Kidney (tissue), 14 donors: Measurements from ENCODE around the gene TTC23. TPM values are rescaled to one million over a fixed set of nuclear protein-coding genes. Genes with fewer than 3 reads are reported as not detected.

Source experiments
- DNase-seq, 5 donors: peaks; one replicate each; pipeline ENCODE4 v3.0.0-alpha.2; 2013 to 2020
- FAIRE-seq: peaks from 2 replicates; lab custom pipeline; 2012; peaks lifted over from hg19 to GRCh38; lab: Jason Lieb, UNC
- H3K27ac ChIP-seq, 2 donors: one replicate each; pipeline ENCODE4 v1.7.0; 2013; ENCODE audit warnings: low read depth in 2 of 2, low read length in 2 of 2, inconsistent platforms in 1 of 2
- H3K27me3 ChIP-seq: one replicate; pipeline ENCODE4 v1.7.1; 2013; ENCODE audit warnings: low read length, inconsistent platforms; ENCODE audit not compliant: control insufficient read depth, insufficient read depth
- H3K36me3 ChIP-seq, 3 donors: one replicate each; pipeline versions ENCODE4 v1.7.0 to v1.7.1; 2013; ENCODE audit warnings: low read length in 3 of 3, control low read depth in 1 of 3, inconsistent platforms in 1 of 3; ENCODE audit not compliant: insufficient read depth in 3 of 3, control insufficient read depth in 2 of 3
- H3K4me1 ChIP-seq, 3 donors: one replicate each; pipeline versions ENCODE4 v1.7.0 to v1.7.1; 2013; ENCODE audit warnings: low read length in 3 of 3, inconsistent platforms in 1 of 3, low read depth in 1 of 3; ENCODE audit not compliant: control insufficient read depth in 2 of 3, insufficient read depth in 2 of 3
- H3K4me3 ChIP-seq, 3 donors: one replicate each; pipeline versions ENCODE4 v1.7.0 to v1.8.1; 2013; ENCODE audit warnings: low read length in 3 of 3, control low read depth in 1 of 3, inconsistent platforms in 1 of 3
- H3K9ac ChIP-seq, 3 donors: one replicate each; pipeline versions ENCODE4 v1.7.0 to v1.7.1; 2013; ENCODE audit warnings: low read length in 3 of 3, control low read depth in 1 of 3, inconsistent platforms in 1 of 3
- H3K9me3 ChIP-seq, 3 donors: one replicate each; pipeline versions ENCODE4 v1.7.0 to v1.7.1; 2013; ENCODE audit warnings: low read length in 3 of 3, control low read depth in 1 of 3, inconsistent platforms in 1 of 3; ENCODE audit not compliant: control insufficient read depth in 2 of 3, insufficient read depth in 1 of 3
- CTCF ChIP-seq: IDR thresholded peaks from 3 replicates; pipeline ENCODE4 v1.5.1; 2012; ENCODE audit warnings: mild to moderate bottlenecking, moderate library complexity, borderline replicate concordance; ENCODE audit not compliant: insufficient read depth; ENCODE audit errors: extremely low read depth
- intact Hi-C: fragments of 100-400 bp; cut with DNase I; formaldehyde crosslinking; loops from one replicate; pipeline ENCODE4 v1.11.1; 2022
- polyA plus RNA-seq: library from polyadenylated mRNA; stranded (reverse); fragments of 350-450 nt; fragmentation: Illumina TruSeq; extraction: RNeasy Lipid Tissue Mini Kit (QIAGEN cat#74804); gene quantifications from one replicate; pipeline ENCODE4 v1.2.3, GENCODE V29; 2014; ENCODE audit warnings: low read depth, low replicate concordance; ENCODE audit not compliant: insufficient read depth
- total RNA-seq: library from RNA; stranded (reverse); fragmentation: NEBNext Ultra II Directional; extraction: Animal tissue kit (Norgen Biotek cat#: 25700); gene quantifications from one replicate; pipeline ENCODE4 v1.2.1, GENCODE V29; 2021
- donor health status: control.
- donor health status: control.
- donor health status: control.
- donor health status: control.
- donor health status: control.
- donor health status: DM: yes; HTN: yes; CAD: no.
- donor health status: Normal renal cell carcinoma (clear cell type).

TTC23 gene
- total and polyA plus RNA-seq, 2 donors from 2014 or later: 11.2 to 23.6 TPM

- no peak for TF ChIP-seq CTCF
- no peak overlapping the region for H3K9ac ChIP-seq
- H3K27ac ChIP-seq: no peak overlapping the region
- H3K27me3 ChIP-seq: no peaks in the 10 kb centered on the region
- DNase-seq (no peak), FAIRE-seq (no peak)
- no peaks in the 10 kb centered on the region for H3K36me3 ChIP-seq
- no peaks in the 10 kb centered on the region for H3K4me1 ChIP-seq
- intact Hi-C loops: no loop called here
- H3K4me3 ChIP-seq: no peak overlapping the region
- no peaks in the 10 kb centered on the region for H3K9me3 ChIP-seq
Measured at GRCh38 chr15:99273801-99274200, 24.4 kb upstream of the TTC23 start.

GRCh38 chr15:99268431-99268830 is 19.1 kb upstream of the TTC23 start:
- H3K9ac ChIP-seq: no peak overlapping the region
- FAIRE-seq (no peak), DNase-seq (no peak)
- intact Hi-C loops: no loop called here
- no peaks in the 10 kb centered on the region for H3K36me3 ChIP-seq
- no peak for TF ChIP-seq CTCF
- H3K27me3 ChIP-seq: no peaks in the 10 kb centered on the region
- no peak overlapping the region for H3K4me3 ChIP-seq
- peaks cover 0 to 6% (median 3%) of the 10 kb centered on the region in 3 donors for H3K4me1 ChIP-seq
- no peaks in the 10 kb centered on the region for H3K9me3 ChIP-seq
- peak overlapping the region in 1 of 2 donors; percentile 7 for H3K27ac ChIP-seq

GRCh38 chr15:99267957-99268356 is 18.6 kb upstream of the TTC23 start:
- Histone ChIP-seq H3K27ac (peak overlapping the region in 1 of 2 donors; percentile 7), H3K36me3 (no peaks in the 10 kb centered on the region), H3K9me3 (no peaks in the 10 kb centered on the region), H3K4me3 (no peak overlapping the region), H3K9ac (no peak overlapping the region), H3K4me1 (peaks cover 0 to 6% (median 3%) of the 10 kb centered on the region in 3 donors), H3K27me3 (no peaks in the 10 kb centered on the region)
- FAIRE-seq (no peak), DNase-seq (no peak)
- TF ChIP-seq CTCF: no peak
- intact Hi-C loops: no loop called here

GRCh38 chr15:99265541-99266070 is 16.2 kb upstream of the TTC23 start:
- DNase-seq (no peak), FAIRE-seq (no peak)
- H3K27me3 ChIP-seq: no peaks in the 10 kb centered on the region
- no peak overlapping the region for H3K9ac ChIP-seq
- no peak for TF ChIP-seq CTCF
- intact Hi-C loops: no loop called here
- no peaks in the 10 kb centered on the region for H3K36me3 ChIP-seq
- no peak overlapping the region for H3K4me3 ChIP-seq
- no peaks in the 10 kb centered on the region for H3K9me3 ChIP-seq
- peaks cover 0 to 6% (median 3%) of the 10 kb centered on the region in 3 donors for H3K4me1 ChIP-seq
- H3K27ac ChIP-seq: peak overlapping the region in 1 of 2 donors; percentile 53
